Measurements from ENCODE around the gene PJA2.

The PJA2 gene

GRCh38 chr5:109309326-109310063 is 100.3 kb downstream of the PJA2 start:
- DNase-seq (ENCODE audit: low spot score) = no peak

- DNase-seq (ENCODE audit: low spot score) = no peak
Measured at GRCh38 chr5:109307951-109308350, 101.8 kb downstream of the PJA2 start.

DNA sequence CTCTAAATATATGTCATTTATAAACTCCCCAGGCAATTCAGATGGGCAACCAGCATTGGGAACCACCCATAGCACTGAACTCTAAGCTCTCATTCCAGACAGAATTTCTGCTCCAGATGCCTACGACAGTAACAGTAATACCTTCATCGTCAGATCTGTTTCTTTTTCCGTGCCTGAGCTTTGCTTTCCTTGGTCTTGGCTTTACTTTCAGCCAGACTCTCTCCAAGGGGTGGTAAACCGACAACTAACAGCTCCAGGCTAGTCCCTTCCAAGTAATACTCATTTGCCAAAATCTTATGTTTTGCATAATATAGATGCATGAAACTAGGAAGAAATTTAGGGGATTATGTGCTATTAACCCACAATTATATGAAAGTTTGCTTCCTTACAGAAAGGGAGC is 102.3 kb downstream of the PJA2 start:
- no peak for DNase-seq (ENCODE audit: low spot score)

GRCh38 chr5:109305352-109305751 is 104.4 kb downstream of the PJA2 start:
- no peak for DNase-seq (ENCODE audit: low spot score)

GRCh38 chr5:109304309-109304708 is 105.5 kb downstream of the PJA2 start:
- DNase-seq (ENCODE audit: low spot score) = no peak

- peak; percentile 9 for DNase-seq (ENCODE audit: low spot score)
Measured at GRCh38 chr5:109300367-109300766, 109.4 kb downstream of the PJA2 start.

- no peak for DNase-seq (ENCODE audit: low spot score)
Measured at GRCh38 chr5:109299557-109299956, 110.2 kb downstream of the PJA2 start.

- no peak for DNase-seq (ENCODE audit: low spot score)
Measured at GRCh38 chr5:109298794-109299193, 111.0 kb downstream of the PJA2 start.

DNA sequence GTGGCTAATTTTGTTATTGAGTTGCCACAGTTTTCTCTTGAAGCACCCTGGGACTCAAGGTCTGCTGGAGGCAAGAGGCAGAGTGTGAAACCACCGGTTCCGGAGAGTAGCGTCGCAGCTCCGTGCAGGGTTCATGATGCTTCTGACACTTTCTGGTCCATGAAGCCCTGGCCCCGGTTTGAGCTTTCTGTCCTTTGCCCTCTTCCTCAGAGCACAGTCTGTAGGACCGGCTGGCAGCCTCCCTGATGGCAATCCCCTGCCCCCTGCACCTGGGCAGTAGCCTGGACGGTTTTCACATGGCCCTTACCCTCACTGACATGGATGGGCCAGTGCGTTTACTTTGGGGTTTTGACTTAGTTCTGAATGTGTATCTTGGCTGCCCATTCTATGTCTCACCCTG is 111.9 kb downstream of the PJA2 start:
- no peak for DNase-seq (ENCODE audit: low spot score)

GRCh38 chr5:109291090-109291489 is 118.7 kb downstream of the PJA2 start:
- DNase-seq (ENCODE audit: low spot score) = no peak

DNA sequence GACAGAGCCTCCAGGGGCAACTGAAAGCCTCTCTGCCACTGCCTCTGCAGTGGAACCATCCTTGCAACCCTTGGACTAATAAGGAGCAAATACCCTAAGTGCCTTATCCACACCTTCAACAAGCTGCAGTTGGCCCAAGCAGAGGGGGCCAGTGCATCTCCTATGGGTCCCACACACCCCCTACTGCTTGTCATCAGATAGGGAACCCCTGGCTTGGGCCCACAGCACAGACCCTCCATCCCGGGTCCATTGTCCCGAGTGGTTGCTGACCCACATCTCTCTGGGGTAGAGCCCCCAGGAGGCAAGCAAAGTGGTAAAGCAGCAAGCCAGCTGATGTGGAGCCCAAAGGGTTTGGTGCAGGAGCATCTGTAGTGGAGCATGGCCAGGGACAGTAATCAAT is 119.5 kb downstream of the PJA2 start:
- no peak for DNase-seq (ENCODE audit: low spot score)

DNA sequence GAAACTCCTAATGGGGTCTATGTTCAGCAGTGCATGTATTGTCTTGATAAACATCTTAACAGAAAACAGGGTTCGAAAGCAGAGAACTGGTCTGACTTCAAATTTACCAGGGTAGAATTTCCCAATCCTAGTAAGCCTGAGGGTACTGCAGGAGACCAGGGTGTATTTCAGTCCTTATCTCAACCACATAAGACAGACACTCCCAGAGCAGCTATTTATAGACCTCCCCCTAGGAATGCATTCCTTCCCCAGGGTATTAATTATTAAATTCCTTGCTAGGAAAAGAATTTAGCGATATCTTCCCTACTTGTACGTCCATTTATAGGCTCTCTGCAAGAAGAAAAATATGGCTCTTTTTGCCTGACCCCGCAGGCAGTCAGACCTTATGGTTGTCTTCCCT is 123.1 kb downstream of the PJA2 start:
- DNase-seq (ENCODE audit: low spot score) = peak; percentile 11

Data from SK-N-DZ (cell line).